SK-N-SH (cell line): ENCODE measurements around the gene TNFAIP8L3.

Experiments
- CHD2 ChIP-seq: fragments of 150-350 bp; IDR thresholded peaks from 2 replicates; pipeline ENCODE4 v1.6.1; 2018; ENCODE audit warnings: low read length; ENCODE audit not compliant: partially characterized antibody
- CTCF ChIP-seq: fragments of 200-600 bp; sonication (generic); IDR thresholded peaks from 2 replicates; pipeline ENCODE4 v1.6.1; 2017; ENCODE audit warnings: antibody characterized with exemption, mild to moderate bottlenecking, moderate library complexity
- FOXM1 ChIP-seq: IDR thresholded peaks from 2 replicates; pipeline ENCODE4 v1.4.0; 2012; ENCODE audit warnings: low read depth, mild to moderate bottlenecking
- JUND ChIP-seq: IDR thresholded peaks from 2 replicates; pipeline ENCODE4 v1.4.0; 2012
- MAX ChIP-seq: IDR thresholded peaks from 2 replicates; pipeline ENCODE4 v1.4.0; 2012; ENCODE audit warnings: low read depth
- PBX3 ChIP-seq: IDR thresholded peaks from 2 replicates; pipeline ENCODE4; 2012
- POLR2AphosphoS5 ChIP-seq: IDR thresholded peaks from 2 replicates; pipeline ENCODE4 v1.6.1; 2012; ENCODE audit warnings: low read depth, low read length
- REST ChIP-seq: IDR thresholded peaks from 2 replicates; pipeline ENCODE4 v1.6.1; 2012; ENCODE audit warnings: mild to moderate bottlenecking, low read depth, low read length, moderate library complexity
- USF1 ChIP-seq: IDR thresholded peaks from 2 replicates; pipeline ENCODE4 v1.4.0; 2012; ENCODE audit warnings: low read depth, borderline replicate concordance
- YY1 ChIP-seq: IDR thresholded peaks from 2 replicates; pipeline ENCODE4 v1.4.0; 2012; ENCODE audit warnings: low read depth, mild to moderate bottlenecking

GRCh38 chr15:51144021-51144532, 49.4 kb upstream of the TNFAIP8L3 start:
- TF ChIP-seq JUND: no peak; the same call in 1 of the 2 replicates
- no peak for TF ChIP-seq FOXM1
- TF ChIP-seq CTCF: no peak
- no peak for TF ChIP-seq YY1
- no peak for TF ChIP-seq POLR2AphosphoS5
- no peak for TF ChIP-seq USF1
- no peak for TF ChIP-seq REST
- no peak for TF ChIP-seq MAX
- TF ChIP-seq PBX3: 0 out of 2 replicates have a peak, but pooled peaks have one; percentile 2
- no peak for TF ChIP-seq CHD2
